Loucy (cell line): Measurements from ENCODE around the gene AJAP1.

ENCODE experiments used
- CTCF ChIP-seq: fragments of 200-600 bp; sonication (generic); conservative IDR thresholded peaks from 2 replicates; pipeline ENCODE4 v1.5.1; 2014; ENCODE audit warnings: mild to moderate bottlenecking, antibody characterized with exemption, low read length
- EZH2phosphoT487 ChIP-seq: fragments of 200-600 bp; IDR thresholded peaks from 2 replicates; pipeline ENCODE4 v1.6.1; 2018; ENCODE audit warnings: antibody characterized with exemption, mild to moderate bottlenecking, moderate library complexity, borderline replicate concordance

GRCh38 chr1:4690951-4691675, 36.7 kb downstream of the AJAP1 start:
- TF ChIP-seq CTCF, result no peak
- TF ChIP-seq EZH2phosphoT487, result no peak
